OCI-LY7 (cell line): ENCODE data around the gene SLC16A12. TPM values are rescaled to one million over a fixed set of nuclear protein-coding genes. Genes with fewer than 3 reads are reported as not detected.
"Not testable (repeated sequence)": the region's sequence is repeated elsewhere in the genome, so short reads cannot be mapped to it uniquely, and the experiment has no call there.

ENCODE experiments used
- BruUV-seq: library from RNA; stranded (reverse); fragments of 400-500 nt; replicated peaks from 2 replicates; lab custom pipeline; 2021; lab: Mats Ljungman, UMichigan
- CTCF ChIA-PET: fragments of 300-600 bp; sonication (Branson Sonifier 250); formaldehyde crosslinking; loops from one replicate; lab custom pipeline; 2022; ENCODE audit warnings: antibody characterized with exemption; ENCODE audit not compliant: unreplicated experiment; lab: Charles Lee
- POLR2A ChIA-PET: fragments of 300-600 bp; sonication (Branson Sonifier 250); formaldehyde crosslinking; loops from one replicate; lab custom pipeline; 2022; ENCODE audit warnings: antibody characterized with exemption; lab: Charles Lee
- DNase-seq: peaks from one replicate; pipeline ENCODE4 v3.0.0-alpha.2; 2015; ENCODE audit warnings: low spot score
- H2AFZ ChIP-seq: fragments of 200-600 bp; sonication (generic), shearing (Covaris generic); 2 replicates; pipeline ENCODE4 v1.6.1; 2014; ENCODE audit warnings: mild to moderate bottlenecking, antibody characterized with exemption, low read length, moderate library complexity
- H3K27ac ChIP-seq: fragments of 200-600 bp; sonication (generic); 2 replicates; pipeline ENCODE4 v1.5.1; 2014; ENCODE audit warnings: mixed run types, low read depth, mild to moderate bottlenecking, moderate library complexity, low read length, inconsistent platforms; ENCODE audit not compliant: poor library complexity, severe bottlenecking
- H3K36me3 ChIP-seq: fragments of 200-600 bp; sonication (generic); 2 replicates; pipeline ENCODE4 v1.6.1; 2014; ENCODE audit warnings: mild to moderate bottlenecking, antibody characterized with exemption, low read length, moderate library complexity, mixed read lengths; ENCODE audit not compliant: insufficient read depth
- H3K4me1 ChIP-seq: fragments of 200-600 bp; sonication (generic); 2 replicates; pipeline ENCODE4 v1.5.1; 2014; ENCODE audit warnings: mild to moderate bottlenecking, low read length; ENCODE audit not compliant: insufficient read depth, poor library complexity, severe bottlenecking
- H3K4me2 ChIP-seq: fragments of 200-600 bp; sonication (generic); 2 replicates; pipeline ENCODE4 v1.6.1; 2014; ENCODE audit warnings: mild to moderate bottlenecking, low read length
- H3K4me3 ChIP-seq: fragments of 200-600 bp; sonication (generic); 2 replicates; pipeline ENCODE4 v1.5.1; 2014; ENCODE audit warnings: mild to moderate bottlenecking, low read depth, low read length; ENCODE audit not compliant: poor library complexity, severe bottlenecking
- H3K79me2 ChIP-seq: fragments of 200-600 bp; sonication (generic); 2 replicates; pipeline ENCODE4 v1.6.1; 2016; ENCODE audit warnings: low read depth, mild to moderate bottlenecking, low read length, moderate library complexity, mixed read lengths; ENCODE audit not compliant: insufficient read depth
- H3K9me2 ChIP-seq: fragments of 200-600 bp; sonication (generic); 2 replicates; pipeline ENCODE4 v1.6.1; 2016; ENCODE audit warnings: mild to moderate bottlenecking, low read length, mixed read lengths; ENCODE audit not compliant: insufficient read depth
- H3K9me3 ChIP-seq: fragments of 200-600 bp; sonication (generic); 2 replicates; pipeline ENCODE4 v1.6.1; 2014; ENCODE audit warnings: mild to moderate bottlenecking, mixed run types, low read length, mixed read lengths
- H4K20me1 ChIP-seq: fragments of 200-600 bp; sonication (generic); 2 replicates; pipeline ENCODE4 v1.6.1; 2014; ENCODE audit warnings: mild to moderate bottlenecking, antibody characterized with exemption, low read length, moderate library complexity, mixed read lengths; ENCODE audit not compliant: insufficient read depth
- intact Hi-C: fragments of 100-400 bp; cut with micrococcal nuclease; formaldehyde crosslinking; loops from one replicate; pipeline ENCODE4 v1.10.0; 2022; ENCODE audit not compliant: unreplicated experiment
- total RNA-seq, 2 experiments: library from RNA; depleted of rRNA in 1 of 2; stranded (reverse); fragments of >200 nt in 1 of 2; shearing (Covaris generic) in 1 of 2; gene quantifications; 2 replicates each; pipeline ENCODE4 v1.2.3, GENCODE V29; 2014 to 2022

Gene SLC16A12
- total RNA-seq, 2 experiments from 2014 or later: not detected

GRCh38 chr10:89410551-89410950, 124.8 kb downstream of the SLC16A12 start:
- H4K20me1 ChIP-seq, H3K9me2 ChIP-seq, BruUV-seq, H3K4me3 ChIP-seq, DNase-seq, H3K79me2 ChIP-seq, CTCF ChIA-PET, H3K4me1 ChIP-seq, H3K9me3 ChIP-seq, H3K27ac ChIP-seq, POLR2A ChIA-PET, H2AFZ ChIP-seq, H3K4me2 ChIP-seq, H3K36me3 ChIP-seq: not testable (repeated sequence)
- intact Hi-C loops: loop anchor here (5.0 kb wide), 1 partner anchor 153 kb away; no protein-coding TSS in a partner anchor

GRCh38 chr10:89409282-89409681, 126.1 kb downstream of the SLC16A12 start:
- H3K9me2 ChIP-seq, H3K27ac ChIP-seq, H3K4me2 ChIP-seq, H3K36me3 ChIP-seq, H3K4me1 ChIP-seq, BruUV-seq, H3K4me3 ChIP-seq, H2AFZ ChIP-seq, H3K79me2 ChIP-seq, H3K9me3 ChIP-seq, H4K20me1 ChIP-seq, intact Hi-C loops, CTCF ChIA-PET, DNase-seq: not testable (repeated sequence)
- POLR2A ChIA-PET: interaction anchor here (0.7 kb wide), 1 partner anchor 10 kb away, joined by 4 read pairs; no protein-coding TSS in a partner anchor

GRCh38 chr10:89407792-89408191, 127.6 kb downstream of the SLC16A12 start:
- H3K4me2 ChIP-seq: not testable (repeated sequence)

GRCh38 chr10:89406178-89406577, 129.2 kb downstream of the SLC16A12 start:
- H3K27ac ChIP-seq, DNase-seq, H2AFZ ChIP-seq, H3K9me3 ChIP-seq, H3K79me2 ChIP-seq, H4K20me1 ChIP-seq, intact Hi-C loops, H3K4me2 ChIP-seq, POLR2A ChIA-PET, BruUV-seq, H3K9me2 ChIP-seq, H3K36me3 ChIP-seq, H3K4me1 ChIP-seq, H3K4me3 ChIP-seq, CTCF ChIA-PET: not testable (repeated sequence)

More at GRCh38 chr10:89407792-89408191, 127.6 kb downstream of the SLC16A12 start:
- ChIA-PET POLR2A (interaction anchor here (0.6 to 0.8 kb wide), 2 partner anchors 21 to 1227 kb away, joined by 3 to 4 read pairs; no protein-coding TSS in a partner anchor), CTCF (interaction anchor here (0.6 kb wide), 1 partner anchor 735 kb away, joined by 3 read pairs; no protein-coding TSS in a partner anchor)
- H3K79me2 ChIP-seq, DNase-seq, intact Hi-C loops, H4K20me1 ChIP-seq, H3K4me1 ChIP-seq, H3K9me2 ChIP-seq, H3K27ac ChIP-seq, BruUV-seq, H3K4me3 ChIP-seq, H3K9me3 ChIP-seq, H3K36me3 ChIP-seq, H2AFZ ChIP-seq: not testable (repeated sequence)
